ENCODE data around the gene HAUS2.

Gene HAUS2

DNA sequence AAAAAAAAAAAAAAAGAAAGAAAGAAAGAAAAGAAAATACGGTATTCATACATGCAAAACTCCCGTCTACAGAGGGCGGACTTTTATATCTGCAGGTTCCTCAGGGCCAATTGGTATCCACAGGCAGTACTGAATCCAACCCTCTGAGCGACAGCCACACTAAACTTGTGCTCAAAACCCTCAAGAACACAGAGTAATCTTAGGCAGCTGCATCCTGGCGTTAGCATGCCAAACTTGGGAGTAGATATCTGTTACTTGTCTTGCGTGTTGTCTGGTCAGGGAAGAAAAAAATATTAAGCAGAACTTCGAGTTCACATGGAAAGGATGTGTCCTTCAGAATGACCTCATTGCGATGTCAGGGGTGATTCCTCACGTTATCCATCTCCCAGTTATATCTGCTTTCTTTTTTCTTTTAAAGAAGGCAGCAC, 40.4 kb upstream of the HAUS2 start:
- no peak overlapping the region for H3K4me3 ChIP-seq (replicated peaks; ENCODE audit: low read depth, low read length)
- DNase-seq (ENCODE audit: low read depth), result peak; percentile 81
- TF ChIP-seq, protein P1, sequence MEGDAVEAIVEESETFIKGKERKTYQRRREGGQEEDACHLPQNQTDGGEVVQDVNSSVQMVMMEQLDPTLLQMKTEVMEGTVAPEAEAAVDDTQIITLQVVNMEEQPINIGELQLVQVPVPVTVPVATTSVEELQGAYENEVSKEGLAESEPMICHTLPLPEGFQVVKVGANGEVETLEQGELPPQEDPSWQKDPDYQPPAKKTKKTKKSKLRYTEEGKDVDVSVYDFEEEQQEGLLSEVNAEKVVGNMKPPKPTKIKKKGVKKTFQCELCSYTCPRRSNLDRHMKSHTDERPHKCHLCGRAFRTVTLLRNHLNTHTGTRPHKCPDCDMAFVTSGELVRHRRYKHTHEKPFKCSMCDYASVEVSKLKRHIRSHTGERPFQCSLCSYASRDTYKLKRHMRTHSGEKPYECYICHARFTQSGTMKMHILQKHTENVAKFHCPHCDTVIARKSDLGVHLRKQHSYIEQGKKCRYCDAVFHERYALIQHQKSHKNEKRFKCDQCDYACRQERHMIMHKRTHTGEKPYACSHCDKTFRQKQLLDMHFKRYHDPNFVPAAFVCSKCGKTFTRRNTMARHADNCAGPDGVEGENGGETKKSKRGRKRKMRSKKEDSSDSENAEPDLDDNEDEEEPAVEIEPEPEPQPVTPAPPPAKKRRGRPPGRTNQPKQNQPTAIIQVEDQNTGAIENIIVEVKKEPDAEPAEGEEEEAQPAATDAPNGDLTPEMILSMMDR (IDR thresholded peaks at IDR 0.05; ENCODE audit: low read length, missing control alignments), result no peak

GRCh38 chr15:42510258-42511006, 38.2 kb upstream of the HAUS2 start:
- no peak overlapping the region for H3K4me3 ChIP-seq (replicated peaks; ENCODE audit: low read depth, low read length)
- TF ChIP-seq, protein P1 (IDR thresholded peaks at IDR 0.05; ENCODE audit: low read length, missing control alignments), result no peak
- no peak for DNase-seq (ENCODE audit: low read depth)

DNA sequence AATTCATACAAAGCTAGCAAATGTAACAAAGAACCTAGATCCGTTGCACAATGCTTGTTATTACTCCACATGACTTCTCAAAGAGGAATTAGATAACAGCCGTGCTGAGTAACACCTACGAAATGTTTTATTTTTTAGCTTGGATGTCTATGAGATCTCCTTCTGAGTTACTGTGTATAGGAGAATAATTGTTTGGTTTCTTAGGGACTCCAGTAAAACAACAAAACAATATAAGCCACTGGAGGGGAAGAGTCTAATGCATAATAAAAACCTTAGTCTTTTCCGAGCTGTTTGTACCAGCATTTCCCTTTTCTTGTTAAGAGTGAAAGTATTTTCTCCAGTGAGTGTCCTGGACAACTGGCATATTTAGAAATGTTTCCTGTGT, 37.6 kb upstream of the HAUS2 start:
- peak; percentile 90 for DNase-seq (ENCODE audit: low read depth)
- TF ChIP-seq, protein P1 (IDR thresholded peaks at IDR 0.05; ENCODE audit: low read length, missing control alignments), result no peak
- peak overlapping the region; percentile 39 for H3K4me3 ChIP-seq (replicated peaks; ENCODE audit: low read depth, low read length)

DNA sequence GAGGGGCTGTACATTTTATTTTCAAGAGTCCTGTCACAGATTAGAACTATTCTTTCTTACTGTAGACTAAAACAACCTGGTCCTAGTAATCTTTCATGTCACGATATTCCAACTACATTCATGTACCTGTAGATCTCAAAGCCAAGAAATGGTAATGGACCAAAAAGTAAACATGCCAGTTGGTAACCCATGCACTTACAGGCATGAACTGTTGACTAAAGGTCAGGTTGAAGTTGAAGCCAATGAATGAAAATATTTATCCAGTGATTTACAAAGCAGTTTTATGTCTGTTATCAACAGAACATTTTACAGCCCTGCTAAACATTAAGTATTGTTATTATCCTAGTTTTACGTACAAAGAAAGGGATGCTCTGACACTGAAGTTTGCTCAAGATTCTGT, 25.3 kb upstream of the HAUS2 start:
- TF ChIP-seq, protein P1 (IDR thresholded peaks at IDR 0.05; ENCODE audit: low read length, missing control alignments), result no peak
- H3K4me3 ChIP-seq (replicated peaks; ENCODE audit: low read depth, low read length), result no peak overlapping the region
- DNase-seq (ENCODE audit: low read depth), result no peak

GRCh38 chr15:42528970-42529369, 19.7 kb upstream of the HAUS2 start:
- no peak overlapping the region for H3K4me3 ChIP-seq (replicated peaks; ENCODE audit: low read depth, low read length)
- DNase-seq (ENCODE audit: low read depth), result no peak
- TF ChIP-seq, protein P1 (IDR thresholded peaks at IDR 0.05; ENCODE audit: low read length, missing control alignments), result no peak

- H3K4me3 ChIP-seq (replicated peaks; ENCODE audit: low read depth, low read length), result no peak overlapping the region
- DNase-seq (ENCODE audit: low read depth), result no peak
- TF ChIP-seq, protein P1 (IDR thresholded peaks at IDR 0.05; ENCODE audit: low read length, missing control alignments), result no peak
Measured at GRCh38 chr15:42533246-42533645, 15.4 kb upstream of the HAUS2 start.
